ENCODE measurements around the gene DGKK.

- TF ChIP-seq CTCF (IDR thresholded peaks at IDR 0.05; ENCODE audit: low read length): no peak
- TF ChIP-seq EZH2 (IDR thresholded peaks at IDR 0.05; ENCODE audit: borderline replicate concordance, low read length): no peak
Measured at GRCh38 chrX:50432829-50433289, 37.8 kb downstream of the DGKK start.
